Stimulated activated naive CD8-positive, alpha-beta T cell treated with anti-CD3 and anti-CD28 coated beads, Interleukin-15, Interleukin-2, amounts not matched to agents 100 U/mL and 50 U/mL, for 24 hours (primary cell): ENCODE measurements around the gene IFT81.
"Not testable (repeated sequence)": the region's sequence is repeated elsewhere in the genome, so short reads cannot be mapped to it uniquely, and the experiment has no call there.

Experiments used
- ATAC-seq: fragments of 150-1000 bp; cut with Tn5 transposase; one replicate; pipeline ENCODE4 v1.10.0; 2021
- DNase-seq: peaks from one replicate; pipeline ENCODE4 v3.0.0; 2021

Gene IFT81

DNA sequence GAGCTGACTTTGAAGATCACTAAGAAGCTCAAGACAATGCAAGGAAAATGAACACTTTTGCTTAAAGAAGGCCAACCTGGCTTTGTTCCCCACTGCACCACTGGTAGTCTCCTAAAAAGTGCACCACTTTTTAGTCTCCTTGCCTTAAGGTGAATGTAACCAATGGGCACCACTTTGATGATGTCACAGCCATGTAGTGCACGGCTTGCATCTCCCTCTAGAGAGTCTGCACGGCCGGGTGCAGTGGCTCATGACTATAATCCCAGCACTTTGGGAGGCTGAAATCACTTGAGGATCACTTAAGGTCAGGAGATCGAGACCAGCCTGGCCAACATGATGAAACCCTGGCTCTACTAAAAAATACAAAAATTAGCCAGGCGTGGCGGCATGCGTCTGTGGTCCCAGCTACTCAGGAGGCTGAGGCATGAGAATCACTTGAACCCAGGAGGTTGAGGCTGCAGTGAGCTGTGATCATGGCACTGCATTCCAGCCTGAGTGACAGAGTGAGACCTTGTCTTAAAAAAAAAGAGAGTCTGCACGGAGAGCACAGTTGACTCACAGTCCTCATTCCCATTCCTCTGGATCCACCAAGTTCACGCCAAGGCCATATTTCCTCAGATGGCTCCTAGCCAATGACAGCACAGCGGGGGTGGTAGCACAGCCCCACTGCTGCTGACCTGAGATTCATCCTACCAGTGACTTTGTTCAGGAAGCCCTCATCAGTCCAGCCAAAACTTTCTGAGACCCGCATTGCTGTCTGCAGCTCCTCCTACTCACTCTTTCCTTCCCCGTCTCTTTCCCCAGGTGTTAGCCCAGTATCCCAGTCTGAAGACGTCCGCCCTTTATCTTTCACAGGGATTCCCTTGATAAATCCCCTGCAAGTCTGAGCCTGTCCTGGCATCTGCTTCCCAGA, 16.5 kb upstream of the IFT81 start:
- DNase-seq (no peak), ATAC-seq (no peak)

DNA sequence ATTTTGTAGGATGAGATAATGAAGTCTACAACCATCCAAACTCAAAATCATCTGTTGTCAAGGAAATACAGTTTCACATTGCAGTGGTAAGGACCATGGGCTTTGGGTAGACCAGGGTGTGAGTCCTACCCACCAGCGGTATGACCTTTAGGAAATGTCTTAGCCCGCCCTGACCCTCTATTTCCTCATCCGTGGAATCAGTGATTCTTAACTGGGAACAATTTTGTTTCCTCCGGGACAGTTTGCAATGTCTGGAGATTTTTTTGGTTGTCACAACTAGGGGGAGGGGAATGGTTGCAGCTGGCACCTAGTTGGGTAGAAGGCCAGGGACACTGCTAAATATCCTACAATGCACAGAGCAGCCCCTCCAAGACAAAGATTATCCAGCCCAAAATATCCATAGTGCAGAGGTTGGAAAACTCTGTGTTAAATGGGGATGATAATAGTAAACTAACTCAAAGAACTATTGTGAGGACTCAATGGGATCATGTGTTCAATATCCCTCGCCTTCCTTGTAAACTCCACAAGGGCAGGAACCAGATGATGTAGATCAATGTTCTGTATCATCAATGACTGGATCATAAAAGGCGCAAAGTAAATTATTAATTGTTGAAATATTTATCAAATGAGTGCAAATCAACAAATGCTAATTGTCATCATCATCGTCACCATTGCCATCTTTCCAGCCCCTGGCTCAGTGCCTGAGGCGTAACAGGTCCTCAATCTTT, 15.7 kb upstream of the IFT81 start:
- no peak for ATAC-seq
- no peak for DNase-seq

GRCh38 chr12:110109037-110109836, 14.9 kb upstream of the IFT81 start:
- ATAC-seq (no peak), DNase-seq (no peak)

- ATAC-seq (no peak), DNase-seq (no peak)
These were observed 14.2 kb upstream of the IFT81 start for GRCh38 chr12:110109837-110110535.

- DNase-seq (no peak), ATAC-seq (no peak)
These were observed 12.5 kb upstream of the IFT81 start for GRCh38 chr12:110111476-110112334.

- no peak for ATAC-seq
- no peak for DNase-seq
These were observed 11.9 kb upstream of the IFT81 start for GRCh38 chr12:110112335-110112660.

DNA sequence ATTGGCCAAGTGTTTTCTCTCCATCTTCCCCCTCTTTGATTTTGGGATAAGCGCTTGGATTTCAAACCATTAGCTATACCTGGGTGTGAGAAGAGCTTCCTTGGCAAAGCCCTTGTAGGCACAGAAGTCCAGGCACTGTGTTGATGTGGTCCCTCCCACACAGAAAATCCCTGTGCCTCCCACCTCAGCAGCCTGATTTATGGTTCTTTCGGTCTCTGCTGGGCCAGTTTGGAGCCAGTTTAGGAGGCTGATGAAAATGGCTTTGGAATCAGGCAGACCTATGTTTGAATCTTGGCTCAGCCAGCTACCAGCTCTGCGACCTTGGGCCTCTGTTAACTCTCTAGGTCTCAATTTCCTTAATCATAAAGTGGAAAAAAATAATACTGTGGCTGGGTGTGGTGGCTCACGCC, 9.6 kb upstream of the IFT81 start:
- ATAC-seq = no peak
- DNase-seq = no peak

DNA sequence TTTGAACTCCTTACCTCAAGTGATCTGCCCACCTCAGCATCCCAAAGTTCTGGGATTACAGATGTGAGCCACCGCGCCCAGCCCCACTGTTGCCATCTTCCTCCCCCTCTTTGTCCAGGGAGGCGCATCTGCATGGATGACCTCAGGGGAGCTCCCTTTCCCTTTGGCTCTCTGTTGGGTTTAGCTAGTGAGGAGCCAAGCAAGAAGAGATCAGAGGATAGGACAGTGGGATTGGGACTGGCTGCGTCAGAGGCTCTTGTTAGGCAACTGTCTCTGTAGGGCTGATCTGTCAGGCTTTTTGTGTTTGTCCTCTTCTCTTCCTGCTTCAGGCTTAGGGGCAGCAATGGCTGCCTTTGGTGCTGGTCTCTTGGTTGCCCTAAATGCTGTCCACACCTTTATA, 8.5 kb upstream of the IFT81 start:
- no peak for DNase-seq
- no peak for ATAC-seq

- ATAC-seq (no peak), DNase-seq (no peak)
These were observed 7.5 kb upstream of the IFT81 start for GRCh38 chr12:110116623-110117022.

DNA sequence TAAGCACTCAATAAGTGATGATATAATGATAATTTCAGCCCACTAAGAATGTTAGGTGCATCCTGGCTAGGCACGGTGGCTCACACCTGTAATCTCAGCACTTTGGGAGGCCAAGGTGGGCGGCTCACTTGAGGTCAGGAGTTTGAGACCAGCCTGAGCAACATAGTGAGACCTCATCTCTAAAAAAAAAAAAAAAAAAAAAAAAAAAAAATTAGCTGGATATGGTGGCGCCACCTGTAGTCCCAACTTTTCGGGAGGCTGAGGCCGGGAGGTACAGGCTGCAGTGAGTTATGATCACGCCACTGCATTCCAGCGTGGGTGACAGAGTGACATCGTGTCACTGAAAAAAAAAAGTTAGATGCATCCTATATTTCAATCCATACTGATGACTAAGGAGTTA, 6.9 kb upstream of the IFT81 start:
- DNase-seq, ATAC-seq: not testable (repeated sequence)

- ATAC-seq (no peak), DNase-seq (no peak)
These were observed 6.0 kb upstream of the IFT81 start for GRCh38 chr12:110117956-110118685.

DNA sequence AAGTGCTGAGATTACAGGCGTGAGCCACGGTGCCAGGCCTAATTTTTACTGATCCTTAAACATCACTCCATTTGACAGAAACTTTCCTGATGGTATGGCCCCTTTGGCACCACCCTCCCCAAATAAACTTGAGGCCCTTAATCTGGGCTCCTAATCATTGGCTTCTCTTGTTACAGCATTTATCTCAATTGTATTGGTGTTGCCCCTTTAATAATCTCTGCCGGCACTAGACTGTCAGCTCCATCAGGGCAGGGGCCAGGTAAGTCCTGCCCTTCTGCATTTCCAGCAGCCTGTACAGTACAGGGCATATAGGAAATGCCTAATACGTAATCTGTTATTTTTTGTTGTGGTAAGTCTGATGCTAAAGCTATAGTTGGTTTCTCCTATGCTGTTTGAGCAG, 1.2 kb upstream of the IFT81 start:
- DNase-seq (no peak), ATAC-seq (no peak)

DNA sequence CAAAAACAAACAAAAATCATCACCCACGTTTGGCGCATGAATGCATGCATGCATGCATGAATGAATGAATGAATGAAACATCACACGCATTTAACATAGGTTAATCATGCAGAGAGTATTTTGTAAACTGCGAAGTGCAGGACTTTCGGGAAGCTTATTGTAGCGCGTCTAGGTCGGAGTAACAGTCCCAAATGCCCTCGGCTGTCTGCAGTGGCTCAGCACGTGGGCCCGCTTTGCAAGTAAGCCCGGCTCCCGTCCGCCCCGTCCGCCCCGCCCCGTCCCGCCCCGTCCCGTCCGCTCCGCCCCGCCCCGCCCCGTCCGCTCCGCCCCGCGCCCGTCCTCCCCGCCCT, 263 bp upstream of the IFT81 start:
- DNase-seq (no peak), ATAC-seq (no peak)

DNA sequence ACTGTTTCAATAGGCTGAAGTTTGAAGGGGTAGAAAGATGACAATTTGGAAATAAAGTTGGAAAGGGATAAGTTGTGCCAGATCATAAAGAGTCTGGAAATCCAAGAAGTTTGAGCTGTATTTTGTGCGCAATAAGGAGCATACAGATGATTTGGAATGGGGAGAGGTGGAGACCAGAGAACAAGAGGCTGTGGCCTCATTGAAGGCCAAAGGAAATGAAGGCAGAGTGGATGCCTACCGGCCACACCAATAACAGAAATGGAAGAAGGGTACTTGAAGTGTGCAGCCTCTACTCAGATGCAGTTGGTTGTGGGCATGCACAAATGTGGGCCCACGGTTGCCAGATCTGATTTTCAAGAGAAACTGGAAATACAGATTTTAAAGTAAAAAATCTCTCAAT, 2.4 kb downstream of the IFT81 start:
- ATAC-seq (no peak), DNase-seq (no peak)

GRCh38 chr12:110134691-110135411, 10.7 kb downstream of the IFT81 start:
- DNase-seq (no peak), ATAC-seq (no peak)

DNA sequence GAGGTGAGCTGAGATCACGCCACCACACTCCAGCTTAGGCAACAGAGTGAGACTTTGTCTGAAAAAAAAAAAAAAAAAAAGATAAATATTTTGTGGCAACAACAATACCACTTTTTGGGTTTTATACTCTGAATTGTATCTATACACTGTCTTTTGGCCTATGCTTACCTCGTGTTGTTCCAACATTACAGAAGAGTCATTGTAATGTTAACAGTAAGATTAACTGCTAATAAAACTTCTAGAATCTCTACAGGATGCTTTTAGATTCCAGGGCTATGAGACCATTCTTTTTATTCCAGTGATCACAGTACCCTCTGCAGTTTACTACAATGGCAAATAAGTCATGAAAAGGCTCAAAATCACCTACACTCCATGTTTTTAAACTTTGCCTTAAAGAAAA, 11.6 kb downstream of the IFT81 start:
- ATAC-seq = no peak
- DNase-seq = no peak

- DNase-seq (no peak), ATAC-seq (no peak)
These were observed 13.6 kb downstream of the IFT81 start for GRCh38 chr12:110137786-110138185.

GRCh38 chr12:110141389-110141788, 17.2 kb downstream of the IFT81 start:
- DNase-seq (no peak), ATAC-seq (no peak)

DNA sequence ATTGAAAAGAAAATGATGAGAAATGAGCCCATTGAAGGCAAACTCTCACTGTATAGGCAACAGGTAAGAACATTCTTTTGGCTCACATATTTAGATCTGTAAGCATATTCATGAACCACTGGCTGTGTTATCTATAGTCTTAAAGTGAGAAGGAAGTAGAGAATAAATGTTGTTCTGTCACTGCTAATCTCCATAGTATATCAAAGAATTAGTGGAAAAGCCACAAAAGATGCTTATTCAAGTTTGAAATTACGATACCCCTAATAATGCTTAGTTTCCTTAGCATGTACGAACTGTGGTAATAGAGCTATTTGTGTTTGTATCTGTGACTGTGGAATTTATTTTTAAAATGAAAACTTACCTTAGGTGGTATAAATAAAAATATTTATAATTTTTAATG, 22.8 kb downstream of the IFT81 start:
- DNase-seq (no peak), ATAC-seq (no peak)

- ATAC-seq (no peak), DNase-seq (no peak)
These were observed 25.0 kb downstream of the IFT81 start for GRCh38 chr12:110149086-110149660.
